ENCODE data around the gene NDUFAF8.

DNA sequence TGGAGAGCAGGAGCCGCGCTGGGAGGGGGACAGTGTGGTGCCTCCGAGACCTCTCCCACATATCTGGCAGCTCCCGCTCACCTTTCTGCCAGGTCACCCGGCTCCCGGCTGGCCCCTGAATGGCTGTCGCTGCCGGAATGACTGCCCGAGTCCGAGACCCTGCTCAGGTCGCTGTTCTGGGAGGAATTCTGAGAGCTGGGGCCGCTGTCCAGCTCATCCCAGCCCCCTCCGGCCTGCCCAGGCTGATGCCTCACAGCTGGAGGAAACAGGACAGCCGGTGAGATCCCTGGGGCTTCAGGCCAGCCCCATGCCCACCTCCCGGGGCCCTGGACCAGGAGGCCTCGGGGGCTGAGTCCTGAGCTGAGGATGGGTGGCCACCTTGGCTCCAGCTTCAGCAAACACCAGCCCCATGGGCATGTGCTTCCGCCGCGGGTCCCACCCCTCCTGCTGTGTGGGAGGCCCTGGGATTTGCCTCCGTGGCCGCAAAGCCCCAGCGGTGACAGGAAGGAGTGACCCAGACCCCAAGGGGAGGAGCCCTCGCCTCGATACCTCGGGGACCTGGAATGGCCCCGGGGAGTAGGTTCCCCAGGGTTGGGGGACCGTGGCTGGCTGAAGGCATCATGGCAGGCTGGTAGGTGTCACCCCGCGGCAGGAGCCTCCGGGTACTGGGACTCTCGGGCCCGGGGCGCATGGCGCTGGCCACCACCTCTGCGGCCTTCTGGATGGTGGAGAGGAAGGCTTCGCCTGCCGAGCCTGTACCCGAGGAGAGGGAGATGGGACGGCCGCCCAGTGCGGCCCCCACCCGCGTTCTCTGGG, 7.1 kb upstream of the NDUFAF8 start:
- TF ChIP-seq, protein P1, sequence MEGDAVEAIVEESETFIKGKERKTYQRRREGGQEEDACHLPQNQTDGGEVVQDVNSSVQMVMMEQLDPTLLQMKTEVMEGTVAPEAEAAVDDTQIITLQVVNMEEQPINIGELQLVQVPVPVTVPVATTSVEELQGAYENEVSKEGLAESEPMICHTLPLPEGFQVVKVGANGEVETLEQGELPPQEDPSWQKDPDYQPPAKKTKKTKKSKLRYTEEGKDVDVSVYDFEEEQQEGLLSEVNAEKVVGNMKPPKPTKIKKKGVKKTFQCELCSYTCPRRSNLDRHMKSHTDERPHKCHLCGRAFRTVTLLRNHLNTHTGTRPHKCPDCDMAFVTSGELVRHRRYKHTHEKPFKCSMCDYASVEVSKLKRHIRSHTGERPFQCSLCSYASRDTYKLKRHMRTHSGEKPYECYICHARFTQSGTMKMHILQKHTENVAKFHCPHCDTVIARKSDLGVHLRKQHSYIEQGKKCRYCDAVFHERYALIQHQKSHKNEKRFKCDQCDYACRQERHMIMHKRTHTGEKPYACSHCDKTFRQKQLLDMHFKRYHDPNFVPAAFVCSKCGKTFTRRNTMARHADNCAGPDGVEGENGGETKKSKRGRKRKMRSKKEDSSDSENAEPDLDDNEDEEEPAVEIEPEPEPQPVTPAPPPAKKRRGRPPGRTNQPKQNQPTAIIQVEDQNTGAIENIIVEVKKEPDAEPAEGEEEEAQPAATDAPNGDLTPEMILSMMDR (IDR thresholded peaks at IDR 0.05), result no peak
- TF ChIP-seq POLR2A (IDR thresholded peaks at IDR 0.05), result no peak
- no peak for TF ChIP-seq POLR2AphosphoS5 (IDR thresholded peaks at IDR 0.05)

Data from transverse colon (tissue), 4 donors.